ENCODE results near the gene B4GALT6. TPM values are rescaled to one million over a fixed set of nuclear protein-coding genes. Genes with fewer than 3 reads are reported as not detected.

B4GALT6 gene
- total and polyA plus RNA-seq, 2 of the 4 experiments (the other 2 are of a cell fraction), result 1.1 to 3.9 TPM

DNA sequence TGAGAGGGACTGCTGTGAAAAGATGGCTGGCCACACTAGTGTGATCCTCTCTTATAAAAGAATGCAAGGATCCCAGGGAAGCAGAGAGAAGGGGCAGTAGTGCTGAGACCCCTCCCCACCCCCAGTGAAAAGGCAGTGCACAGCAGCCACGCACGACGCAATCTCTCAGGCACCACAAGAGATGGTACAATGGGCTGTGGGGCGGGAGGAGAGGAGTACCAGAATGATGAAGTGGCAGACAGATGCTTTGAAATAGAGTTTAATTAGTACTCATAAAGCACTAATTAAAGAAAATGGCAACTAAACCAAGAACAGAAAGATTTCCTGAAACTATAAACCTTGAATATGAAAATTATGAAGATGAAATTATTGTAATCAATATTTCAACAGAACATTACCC is 29.0 kb downstream of the B4GALT6 start:
- Histone ChIP-seq H2BK15ac (ENCODE audit: low read depth, low read length) (no peak overlapping the region), H2BK120ac (ENCODE audit: low read depth, low read length) (no peak overlapping the region), H3K36me3 (ENCODE audit: control insufficient read depth, insufficient read depth, low read length) (no peaks in the 10 kb centered on the region), H3K27me3 (ENCODE audit: control insufficient read depth, insufficient read depth, low read length) (no peaks in the 10 kb centered on the region), H3K4me3 (ENCODE audit: insufficient read depth, low read depth, low read length) (no peak overlapping the region), H3K27ac (ENCODE audit: insufficient read depth, low read length) (no peak overlapping the region), H3K79me1 (ENCODE audit: low read depth in 1 of 2, low read length in 2 of 2) (no peaks in the 10 kb centered on the region), H2AK5ac (ENCODE audit: low read depth, low read length) (no peak overlapping the region), H4K8ac (ENCODE audit: low read depth in 2 of 2, low read length in 2 of 2) (no peak overlapping the region), H3K23ac (ENCODE audit: low read depth, low read length) (no peak overlapping the region), H3K4me2 (ENCODE audit: low read depth, low read length) (no peak overlapping the region), H2BK5ac (ENCODE audit: low read depth, low read length, poor library complexity, severe bottlenecking) (no peak overlapping the region), H3K14ac (replicated peaks; ENCODE audit: low read depth, low read length) (no peak overlapping the region), H4K20me1 (ENCODE audit: insufficient read depth, low read length) (no peaks in the 10 kb centered on the region), H3K9me3 (ENCODE audit: control insufficient read depth, insufficient read depth, low read length) (no peaks in the 10 kb centered on the region), H2AK9ac (replicated peaks; ENCODE audit: low read depth, low read length, poor library complexity) (no peak overlapping the region), H3K18ac (ENCODE audit: low read depth, low read length) (no peak overlapping the region), H2BK20ac (ENCODE audit: low read depth, low read length) (no peak overlapping the region), H2AFZ (replicated peaks; ENCODE audit: low read length, poor library complexity) (no peak overlapping the region), H3K9ac (ENCODE audit: low read depth, low read length) (no peak overlapping the region), H3K4ac (ENCODE audit: low read depth, low read length) (no peak overlapping the region), H3K4me1 (ENCODE audit: control insufficient read depth, insufficient read depth, low read length) (no peaks in the 10 kb centered on the region), H3K9me1 (ENCODE audit: insufficient read depth, low read length) (no peaks in the 10 kb centered on the region), H4K91ac (ENCODE audit: insufficient read depth, low read depth, low read length) (no peak overlapping the region), H3K56ac (ENCODE audit: extremely low read depth, insufficient read depth, low read length) (no peak overlapping the region), H4K5ac (ENCODE audit: low read depth, low read length) (no peak overlapping the region)
- POLR2A ChIA-PET (ENCODE audit: unreplicated experiment), result no interaction called here
- CTCF ChIA-PET, result no interaction called here
- in situ Hi-C loops (cut with MboI; ENCODE audit: low sequenced_read_pairs) (no loop called here), dilution Hi-C loops (cut with HindIII; ENCODE audit: low sequenced_read_pairs, unreplicated experiment) (no loop called here), intact Hi-C loops (cut with micrococcal nuclease) (no loop called here)
- no TSS peak for BruUV-seq (replicated peaks)
- TF ChIP-seq, protein P1, sequence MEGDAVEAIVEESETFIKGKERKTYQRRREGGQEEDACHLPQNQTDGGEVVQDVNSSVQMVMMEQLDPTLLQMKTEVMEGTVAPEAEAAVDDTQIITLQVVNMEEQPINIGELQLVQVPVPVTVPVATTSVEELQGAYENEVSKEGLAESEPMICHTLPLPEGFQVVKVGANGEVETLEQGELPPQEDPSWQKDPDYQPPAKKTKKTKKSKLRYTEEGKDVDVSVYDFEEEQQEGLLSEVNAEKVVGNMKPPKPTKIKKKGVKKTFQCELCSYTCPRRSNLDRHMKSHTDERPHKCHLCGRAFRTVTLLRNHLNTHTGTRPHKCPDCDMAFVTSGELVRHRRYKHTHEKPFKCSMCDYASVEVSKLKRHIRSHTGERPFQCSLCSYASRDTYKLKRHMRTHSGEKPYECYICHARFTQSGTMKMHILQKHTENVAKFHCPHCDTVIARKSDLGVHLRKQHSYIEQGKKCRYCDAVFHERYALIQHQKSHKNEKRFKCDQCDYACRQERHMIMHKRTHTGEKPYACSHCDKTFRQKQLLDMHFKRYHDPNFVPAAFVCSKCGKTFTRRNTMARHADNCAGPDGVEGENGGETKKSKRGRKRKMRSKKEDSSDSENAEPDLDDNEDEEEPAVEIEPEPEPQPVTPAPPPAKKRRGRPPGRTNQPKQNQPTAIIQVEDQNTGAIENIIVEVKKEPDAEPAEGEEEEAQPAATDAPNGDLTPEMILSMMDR (conservative IDR thresholded peaks at IDR 0.05; ENCODE audit: low read depth, low read length), result no peak
- no peak for TF ChIP-seq RAD21 (IDR thresholded peaks at IDR 0.05; ENCODE audit: low read length)
- no peak for TF ChIP-seq MAZ (IDR thresholded peaks at IDR 0.05; ENCODE audit: borderline replicate concordance, low read depth, low read length)
- TF ChIP-seq BHLHE40 (IDR thresholded peaks at IDR 0.05; ENCODE audit: low read depth, low read length), result no peak
- no peak for TF ChIP-seq SMC3 (IDR thresholded peaks at IDR 0.05; ENCODE audit: low read depth, low read length)
- no peak for TF ChIP-seq RCOR1 (IDR thresholded peaks at IDR 0.05; ENCODE audit: insufficient replicate concordance, low read length)
- TF ChIP-seq POLR2A (IDR thresholded peaks at IDR 0.05; ENCODE audit: low read depth, low read length), result no peak
- TF ChIP-seq MXI1 (IDR thresholded peaks at IDR 0.05; ENCODE audit: borderline replicate concordance, low read depth, low read length), result no peak
- TF ChIP-seq, protein P2, sequence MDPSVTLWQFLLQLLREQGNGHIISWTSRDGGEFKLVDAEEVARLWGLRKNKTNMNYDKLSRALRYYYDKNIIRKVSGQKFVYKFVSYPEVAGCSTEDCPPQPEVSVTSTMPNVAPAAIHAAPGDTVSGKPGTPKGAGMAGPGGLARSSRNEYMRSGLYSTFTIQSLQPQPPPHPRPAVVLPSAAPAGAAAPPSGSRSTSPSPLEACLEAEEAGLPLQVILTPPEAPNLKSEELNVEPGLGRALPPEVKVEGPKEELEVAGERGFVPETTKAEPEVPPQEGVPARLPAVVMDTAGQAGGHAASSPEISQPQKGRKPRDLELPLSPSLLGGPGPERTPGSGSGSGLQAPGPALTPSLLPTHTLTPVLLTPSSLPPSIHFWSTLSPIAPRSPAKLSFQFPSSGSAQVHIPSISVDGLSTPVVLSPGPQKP (IDR thresholded peaks at IDR 0.05; ENCODE audit: borderline replicate concordance, low read depth, low read length), result no peak
- no peak for TF ChIP-seq CHD1 (IDR thresholded peaks at IDR 0.05; ENCODE audit: low read depth, low read length)
- TF ChIP-seq CEBPB (IDR thresholded peaks at IDR 0.05; ENCODE audit: low read depth, low read length), result no peak
- no peak for TF ChIP-seq NFE2L2 (IDR thresholded peaks at IDR 0.05; ENCODE audit: low read depth, low read length)
- no peak for TF ChIP-seq RFX5 (IDR thresholded peaks at IDR 0.05; ENCODE audit: low read depth, low read length)
- TF ChIP-seq MAFK (IDR thresholded peaks at IDR 0.05; ENCODE audit: low read depth, low read length), result no peak
- TF ChIP-seq, protein P3, sequence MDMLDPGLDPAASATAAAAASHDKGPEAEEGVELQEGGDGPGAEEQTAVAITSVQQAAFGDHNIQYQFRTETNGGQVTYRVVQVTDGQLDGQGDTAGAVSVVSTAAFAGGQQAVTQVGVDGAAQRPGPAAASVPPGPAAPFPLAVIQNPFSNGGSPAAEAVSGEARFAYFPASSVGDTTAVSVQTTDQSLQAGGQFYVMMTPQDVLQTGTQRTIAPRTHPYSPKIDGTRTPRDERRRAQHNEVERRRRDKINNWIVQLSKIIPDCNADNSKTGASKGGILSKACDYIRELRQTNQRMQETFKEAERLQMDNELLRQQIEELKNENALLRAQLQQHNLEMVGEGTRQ (IDR thresholded peaks at IDR 0.05; ENCODE audit: low read depth, low read length), result no peak
- no peak for TF ChIP-seq FOS (IDR thresholded peaks at IDR 0.05; ENCODE audit: low read depth, low read length)
- DNase-seq, result no peak
- no CpG with 5 or more reads among the region's 4 CpGs for WGBS, 2 experiments (ENCODE audit: extremely low coverage in 2 of 2, insufficient read length in 1 of 2)
- no peak for ATAC-seq (ENCODE audit: low read depth)
